Ishikawa (cell line): ENCODE data around the gene TBPL2.

Experiments
- CEBPB ChIP-seq: IDR thresholded peaks from 2 replicates; pipeline ENCODE4 v1.6.1; 2012
- CREB1 ChIP-seq: IDR thresholded peaks from 2 replicates; pipeline ENCODE4 v1.6.1; 2012; ENCODE audit warnings: low read depth
- EGR1 ChIP-seq: IDR thresholded peaks from 2 replicates; pipeline ENCODE4 v1.6.1; 2012
- EP300 ChIP-seq: IDR thresholded peaks from 2 replicates; pipeline ENCODE4 v1.6.1; 2012; ENCODE audit warnings: borderline replicate concordance
- FOXM1 ChIP-seq: IDR thresholded peaks from 2 replicates; pipeline ENCODE4 v1.6.1; 2012; ENCODE audit warnings: low read depth, borderline replicate concordance
- NFIC ChIP-seq: IDR thresholded peaks from 2 replicates; pipeline ENCODE4 v1.6.1; 2012
- TAF1 ChIP-seq: IDR thresholded peaks from 2 replicates; pipeline ENCODE4 v1.6.1; 2012; ENCODE audit warnings: low read depth, mild to moderate bottlenecking
- TCF12 ChIP-seq: IDR thresholded peaks from 2 replicates; pipeline ENCODE4 v1.6.1; 2012; ENCODE audit warnings: low read depth
- TEAD4 ChIP-seq: IDR thresholded peaks from 2 replicates; pipeline ENCODE4 v1.6.1; 2012
- YY1 ChIP-seq: IDR thresholded peaks from 2 replicates; pipeline ENCODE4 v1.6.1; 2012; ENCODE audit warnings: low read depth
- ZBTB7A ChIP-seq: IDR thresholded peaks from 2 replicates; pipeline ENCODE4 v1.6.1; 2012; ENCODE audit warnings: low read depth
- TF ChIP-seq, protein P1 (sequence below): IDR thresholded peaks from 2 replicates; pipeline ENCODE4 v1.6.1; 2012; ENCODE audit warnings: low read depth, mild to moderate bottlenecking
- TF ChIP-seq, protein P2 (sequence below): IDR thresholded peaks from 2 replicates; pipeline ENCODE4 v1.6.1; 2012
- TF ChIP-seq, protein P3 (sequence below): IDR thresholded peaks from 2 replicates; pipeline ENCODE4 v1.6.1; 2012

Gene TBPL2

DNA sequence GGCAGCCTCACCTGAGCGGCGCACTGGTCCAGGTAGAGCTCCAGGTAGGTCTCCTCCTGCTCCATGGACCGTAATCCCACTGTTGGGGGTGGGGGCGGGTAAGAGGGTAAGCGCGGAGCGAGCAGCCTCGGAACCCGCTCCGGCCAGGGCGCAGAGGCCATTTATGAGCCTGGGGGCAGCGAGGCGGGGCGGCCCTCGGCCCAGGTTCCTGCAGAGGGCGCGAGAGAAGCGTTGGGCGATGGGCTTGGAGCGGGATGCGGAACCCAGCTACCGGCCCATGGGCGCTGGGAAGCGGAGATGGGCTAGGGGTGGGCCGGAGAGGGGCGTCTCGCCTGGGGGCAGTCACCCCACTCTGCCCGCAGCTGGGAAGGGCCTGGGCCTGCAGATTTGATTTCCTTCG is at the start of gene TBPL2:
Gene TBPL2 (minus strand): TSS at position 232 of the 400 bp plus-strand sequence. CDS start 167 bp downstream, at position 65.
- no peak for TF ChIP-seq TEAD4
- TF ChIP-seq YY1: no peak
- TF ChIP-seq, protein P1, sequence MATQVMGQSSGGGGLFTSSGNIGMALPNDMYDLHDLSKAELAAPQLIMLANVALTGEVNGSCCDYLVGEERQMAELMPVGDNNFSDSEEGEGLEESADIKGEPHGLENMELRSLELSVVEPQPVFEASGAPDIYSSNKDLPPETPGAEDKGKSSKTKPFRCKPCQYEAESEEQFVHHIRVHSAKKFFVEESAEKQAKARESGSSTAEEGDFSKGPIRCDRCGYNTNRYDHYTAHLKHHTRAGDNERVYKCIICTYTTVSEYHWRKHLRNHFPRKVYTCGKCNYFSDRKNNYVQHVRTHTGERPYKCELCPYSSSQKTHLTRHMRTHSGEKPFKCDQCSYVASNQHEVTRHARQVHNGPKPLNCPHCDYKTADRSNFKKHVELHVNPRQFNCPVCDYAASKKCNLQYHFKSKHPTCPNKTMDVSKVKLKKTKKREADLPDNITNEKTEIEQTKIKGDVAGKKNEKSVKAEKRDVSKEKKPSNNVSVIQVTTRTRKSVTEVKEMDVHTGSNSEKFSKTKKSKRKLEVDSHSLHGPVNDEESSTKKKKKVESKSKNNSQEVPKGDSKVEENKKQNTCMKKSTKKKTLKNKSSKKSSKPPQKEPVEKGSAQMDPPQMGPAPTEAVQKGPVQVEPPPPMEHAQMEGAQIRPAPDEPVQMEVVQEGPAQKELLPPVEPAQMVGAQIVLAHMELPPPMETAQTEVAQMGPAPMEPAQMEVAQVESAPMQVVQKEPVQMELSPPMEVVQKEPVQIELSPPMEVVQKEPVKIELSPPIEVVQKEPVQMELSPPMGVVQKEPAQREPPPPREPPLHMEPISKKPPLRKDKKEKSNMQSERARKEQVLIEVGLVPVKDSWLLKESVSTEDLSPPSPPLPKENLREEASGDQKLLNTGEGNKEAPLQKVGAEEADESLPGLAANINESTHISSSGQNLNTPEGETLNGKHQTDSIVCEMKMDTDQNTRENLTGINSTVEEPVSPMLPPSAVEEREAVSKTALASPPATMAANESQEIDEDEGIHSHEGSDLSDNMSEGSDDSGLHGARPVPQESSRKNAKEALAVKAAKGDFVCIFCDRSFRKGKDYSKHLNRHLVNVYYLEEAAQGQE: no peak
- no peak for TF ChIP-seq TAF1
- no peak for TF ChIP-seq CEBPB

DNA sequence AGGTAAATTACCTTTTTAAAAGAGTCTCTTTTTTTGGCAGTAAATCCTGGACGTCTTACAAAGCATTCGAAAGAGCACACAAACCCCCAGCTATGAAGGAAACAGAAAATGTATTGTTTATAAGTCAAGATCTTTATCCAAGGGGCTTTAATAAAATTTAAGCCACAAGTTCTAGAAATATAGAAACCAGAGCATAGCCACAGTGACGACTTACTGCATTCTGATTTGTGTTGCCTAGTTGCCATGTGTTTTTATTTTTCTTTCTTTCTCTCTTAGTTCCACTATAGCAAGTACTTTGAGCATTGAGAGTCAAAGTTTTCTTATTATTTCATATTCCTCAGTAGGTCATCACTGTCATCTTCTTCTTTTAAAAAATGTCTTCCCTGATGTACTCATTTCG is 47.8 kb upstream of the TBPL2 start:
- no peak for TF ChIP-seq TCF12
- no peak for TF ChIP-seq ZBTB7A
- no peak for TF ChIP-seq EP300
- no peak for TF ChIP-seq YY1
- no peak for TF ChIP-seq TAF1
- TF ChIP-seq, protein P2, sequence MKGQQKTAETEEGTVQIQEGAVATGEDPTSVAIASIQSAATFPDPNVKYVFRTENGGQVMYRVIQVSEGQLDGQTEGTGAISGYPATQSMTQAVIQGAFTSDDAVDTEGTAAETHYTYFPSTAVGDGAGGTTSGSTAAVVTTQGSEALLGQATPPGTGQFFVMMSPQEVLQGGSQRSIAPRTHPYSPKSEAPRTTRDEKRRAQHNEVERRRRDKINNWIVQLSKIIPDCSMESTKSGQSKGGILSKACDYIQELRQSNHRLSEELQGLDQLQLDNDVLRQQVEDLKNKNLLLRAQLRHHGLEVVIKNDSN: no peak
- no peak for TF ChIP-seq EGR1
- no peak for TF ChIP-seq CREB1
- TF ChIP-seq NFIC: no peak

DNA sequence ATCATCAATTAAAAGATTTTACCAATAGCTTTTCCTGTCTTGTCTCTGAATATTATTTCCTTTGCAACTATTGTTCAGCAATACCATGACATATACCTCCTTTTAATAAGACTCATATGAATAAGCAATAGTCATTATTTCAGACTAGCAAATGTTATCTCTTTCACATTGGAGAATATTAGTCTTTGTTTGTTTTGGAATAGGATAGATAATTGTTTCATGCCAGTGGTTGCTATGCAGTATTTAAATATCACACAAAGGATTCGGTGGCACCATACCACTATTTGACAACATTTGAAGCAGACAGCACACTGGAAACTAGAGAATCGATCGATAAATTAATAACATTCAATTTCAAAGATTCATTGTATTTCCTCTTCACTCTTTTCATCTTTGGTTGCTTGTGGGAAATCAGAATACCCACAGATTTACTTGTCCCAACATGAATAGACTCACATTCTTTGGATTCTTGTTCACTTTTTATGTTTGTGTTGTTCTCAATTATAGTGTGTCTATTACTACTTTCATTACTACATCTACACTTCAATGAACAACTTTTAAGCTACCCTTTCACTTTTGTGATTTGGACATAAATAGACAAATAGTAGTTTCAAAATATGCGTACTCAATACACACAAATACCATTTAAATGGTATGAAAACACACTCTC is 42.7 kb upstream of the TBPL2 start:
- no peak for TF ChIP-seq NFIC
- TF ChIP-seq CREB1: no peak
- TF ChIP-seq, protein P2: no peak
- no peak for TF ChIP-seq FOXM1
- TF ChIP-seq, protein P1: no peak
- TF ChIP-seq TCF12: no peak
- no peak for TF ChIP-seq ZBTB7A
- TF ChIP-seq, protein P3, sequence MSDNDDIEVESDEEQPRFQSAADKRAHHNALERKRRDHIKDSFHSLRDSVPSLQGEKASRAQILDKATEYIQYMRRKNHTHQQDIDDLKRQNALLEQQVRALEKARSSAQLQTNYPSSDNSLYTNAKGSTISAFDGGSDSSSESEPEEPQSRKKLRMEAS: no peak

DNA sequence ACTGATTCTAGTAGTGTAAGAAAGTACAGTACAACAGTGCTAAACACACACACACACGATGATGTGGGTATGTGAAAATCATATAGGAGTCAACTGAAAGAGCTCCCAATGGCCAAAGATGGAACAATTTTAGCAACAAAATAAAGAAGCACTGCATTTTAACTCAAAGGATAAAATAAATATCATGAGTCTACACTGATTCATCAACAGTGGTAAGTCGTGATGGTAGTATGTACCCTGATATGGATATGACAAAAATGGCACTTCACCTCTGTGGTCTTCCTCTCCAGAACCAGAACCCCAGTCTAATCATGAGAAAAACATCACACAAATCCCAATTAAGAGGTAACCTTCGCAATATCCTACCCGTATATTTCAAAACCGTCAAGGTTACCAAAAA is 41.4 kb upstream of the TBPL2 start:
- TF ChIP-seq EGR1 (no peak), EP300 (no peak), NFIC (no peak), ZBTB7A (no peak), CREB1 (no peak), TAF1 (no peak), YY1 (no peak), TCF12 (no peak), CEBPB (no peak), FOXM1 (no peak)
- TF ChIP-seq, protein P3: no peak
- TF ChIP-seq, protein P2: no peak
- TF ChIP-seq, protein P1: no peak

DNA sequence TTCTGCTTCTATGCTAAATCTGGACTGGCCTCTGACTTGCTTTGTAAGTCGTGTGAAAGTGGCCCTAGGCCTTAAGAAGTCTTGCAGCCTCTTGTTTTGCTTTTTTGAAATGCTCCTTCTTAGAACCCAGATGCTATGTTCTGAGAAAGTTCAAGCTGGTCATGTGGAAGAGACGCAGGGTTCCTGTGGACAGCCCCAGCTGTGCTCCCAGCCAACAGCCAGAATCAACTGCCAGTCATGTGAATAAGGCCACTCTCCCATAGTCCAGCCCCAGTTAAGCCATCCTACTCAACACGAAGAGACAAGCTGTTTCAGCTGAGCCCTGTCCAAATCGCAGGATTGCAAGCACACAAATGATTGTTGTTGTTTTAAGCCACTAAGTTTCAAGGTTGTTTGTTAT is 37.3 kb upstream of the TBPL2 start:
- TF ChIP-seq TEAD4: no peak
- TF ChIP-seq EP300: no peak
